Measurements from ENCODE around the gene DCHS1.

DNA sequence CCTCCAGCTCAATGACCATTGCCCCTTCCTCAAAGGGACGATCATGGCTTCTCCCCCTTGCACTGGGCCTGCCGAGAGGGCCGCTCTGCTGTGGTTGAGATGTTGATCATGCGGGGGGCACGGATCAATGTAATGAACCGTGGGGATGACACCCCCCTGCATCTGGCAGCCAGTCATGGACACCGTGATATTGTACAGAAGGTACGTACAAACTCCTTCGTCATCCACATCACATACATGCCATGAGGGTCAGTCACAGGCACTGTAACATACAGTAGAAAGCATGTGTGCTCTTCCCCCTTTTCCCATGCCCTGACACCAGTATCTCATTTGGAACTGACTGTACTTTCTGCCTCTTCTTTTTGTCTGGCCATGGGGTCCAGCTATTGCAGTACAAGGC is 47.6 kb downstream of the DCHS1 start:
- TF ChIP-seq POLR2A (IDR thresholded peaks at IDR 0.05) (no peak), EP300 (IDR thresholded peaks at IDR 0.05) (no peak), POLR2AphosphoS5 (IDR thresholded peaks at IDR 0.05) (no peak)
- TF ChIP-seq, protein P1, sequence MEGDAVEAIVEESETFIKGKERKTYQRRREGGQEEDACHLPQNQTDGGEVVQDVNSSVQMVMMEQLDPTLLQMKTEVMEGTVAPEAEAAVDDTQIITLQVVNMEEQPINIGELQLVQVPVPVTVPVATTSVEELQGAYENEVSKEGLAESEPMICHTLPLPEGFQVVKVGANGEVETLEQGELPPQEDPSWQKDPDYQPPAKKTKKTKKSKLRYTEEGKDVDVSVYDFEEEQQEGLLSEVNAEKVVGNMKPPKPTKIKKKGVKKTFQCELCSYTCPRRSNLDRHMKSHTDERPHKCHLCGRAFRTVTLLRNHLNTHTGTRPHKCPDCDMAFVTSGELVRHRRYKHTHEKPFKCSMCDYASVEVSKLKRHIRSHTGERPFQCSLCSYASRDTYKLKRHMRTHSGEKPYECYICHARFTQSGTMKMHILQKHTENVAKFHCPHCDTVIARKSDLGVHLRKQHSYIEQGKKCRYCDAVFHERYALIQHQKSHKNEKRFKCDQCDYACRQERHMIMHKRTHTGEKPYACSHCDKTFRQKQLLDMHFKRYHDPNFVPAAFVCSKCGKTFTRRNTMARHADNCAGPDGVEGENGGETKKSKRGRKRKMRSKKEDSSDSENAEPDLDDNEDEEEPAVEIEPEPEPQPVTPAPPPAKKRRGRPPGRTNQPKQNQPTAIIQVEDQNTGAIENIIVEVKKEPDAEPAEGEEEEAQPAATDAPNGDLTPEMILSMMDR (IDR thresholded peaks at IDR 0.05), result no peak
